ENCODE measurements around the gene CEP70.
"Not testable (repeated sequence)": the region's sequence is repeated elsewhere in the genome, so short reads cannot be mapped to it uniquely, and the experiment has no call there.

The CEP70 gene

GRCh38 chr3:138498991-138499390 lies 95.1 kb downstream of the CEP70 start:
- DNase-seq, result no peak

DNA sequence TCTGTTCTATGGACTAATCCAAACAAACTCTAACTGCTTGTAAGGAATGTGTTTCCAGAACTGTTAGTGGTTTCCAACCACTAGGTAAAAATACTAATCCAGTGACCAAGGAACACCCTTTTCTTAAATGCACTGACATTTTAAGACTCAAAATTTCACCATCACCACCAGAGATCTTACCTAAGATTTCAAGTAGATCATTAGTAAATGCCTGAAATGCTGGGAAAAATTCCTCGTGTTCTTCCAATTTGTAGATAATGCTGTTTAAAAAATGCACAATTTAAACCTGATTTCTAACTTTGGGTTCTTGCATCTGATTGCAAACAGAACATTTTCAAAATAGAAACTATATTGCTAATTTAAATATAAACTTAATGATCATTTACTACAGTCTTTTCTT lies 96.2 kb downstream of the CEP70 start:
- no peak for DNase-seq

DNA sequence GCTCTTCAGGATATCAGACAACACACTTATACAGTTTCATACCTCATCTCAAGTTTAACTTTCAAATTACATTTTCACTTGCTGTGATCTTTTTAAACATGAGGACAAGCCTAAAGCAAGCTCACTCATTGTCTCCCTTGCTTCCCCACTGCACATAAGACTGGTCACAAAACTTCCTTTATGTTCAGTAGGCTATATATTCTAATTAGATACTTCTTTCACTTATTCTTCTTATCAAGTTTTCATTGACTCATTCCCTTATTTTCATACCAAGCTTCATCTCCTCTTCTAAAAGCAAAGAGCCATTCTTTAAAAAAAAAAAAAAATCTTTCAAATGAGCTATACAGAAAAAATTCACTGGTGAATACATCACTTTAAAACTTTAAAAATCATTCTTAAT lies 97.0 kb downstream of the CEP70 start:
- DNase-seq, result no peak

GRCh38 chr3:138496436-138496835 lies 97.6 kb downstream of the CEP70 start:
- no peak for DNase-seq

- not testable (repeated sequence) for DNase-seq
Observed at GRCh38 chr3:138495638-138496037, 98.4 kb downstream of the CEP70 start.

DNA sequence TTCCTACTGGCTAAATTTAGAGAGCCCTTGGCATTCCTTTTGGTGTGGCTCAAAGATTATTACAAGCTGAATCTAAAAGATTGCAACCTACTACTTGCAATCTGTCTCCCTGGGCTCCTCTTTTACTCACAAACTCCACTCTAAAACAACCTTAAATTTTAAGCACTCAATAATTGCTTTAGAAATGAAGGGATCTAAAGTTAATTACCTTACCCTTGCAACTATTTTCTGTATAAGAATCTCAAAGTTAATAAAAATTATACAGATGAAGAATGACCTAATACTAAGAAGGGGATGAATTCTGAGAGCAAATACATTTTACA lies 99.5 kb downstream of the CEP70 start:
- no peak for DNase-seq

- no peak for DNase-seq
Observed at GRCh38 chr3:138493804-138494606, 100.1 kb downstream of the CEP70 start.

DNA sequence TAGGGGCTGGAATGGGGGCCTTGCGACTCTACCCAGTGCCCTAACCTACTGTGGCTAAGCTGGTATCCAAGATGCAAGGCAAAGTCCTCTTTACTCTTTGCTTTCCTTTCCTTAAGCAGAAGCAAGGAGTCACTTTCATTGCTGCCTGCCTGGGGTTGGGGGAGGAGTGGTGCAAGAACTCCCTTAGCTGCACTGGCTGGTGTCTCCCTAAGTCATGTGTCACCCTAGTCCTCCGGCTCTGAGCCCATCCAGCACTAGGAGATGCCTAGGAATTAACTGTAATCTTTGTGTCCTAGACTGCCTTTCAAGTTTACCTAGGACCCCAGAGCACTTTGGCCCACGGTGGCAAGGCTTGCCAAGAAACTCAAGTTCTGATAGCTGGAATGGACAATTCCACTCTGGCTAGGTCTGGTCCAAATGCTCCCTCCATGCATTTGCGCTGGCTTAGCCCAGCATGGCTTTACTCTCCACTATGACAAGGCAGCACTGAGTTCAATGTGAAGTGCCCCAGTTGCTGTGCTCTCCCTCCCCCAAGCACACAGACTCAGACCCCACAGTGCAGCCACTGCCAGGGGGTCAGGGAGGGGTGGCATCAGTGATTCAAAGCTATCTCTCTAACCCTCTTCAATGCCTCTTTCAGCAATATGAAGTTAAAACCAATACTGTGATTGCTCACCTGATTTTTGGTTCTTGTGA lies 100.9 kb downstream of the CEP70 start:
- DNase-seq, result no peak

DNA sequence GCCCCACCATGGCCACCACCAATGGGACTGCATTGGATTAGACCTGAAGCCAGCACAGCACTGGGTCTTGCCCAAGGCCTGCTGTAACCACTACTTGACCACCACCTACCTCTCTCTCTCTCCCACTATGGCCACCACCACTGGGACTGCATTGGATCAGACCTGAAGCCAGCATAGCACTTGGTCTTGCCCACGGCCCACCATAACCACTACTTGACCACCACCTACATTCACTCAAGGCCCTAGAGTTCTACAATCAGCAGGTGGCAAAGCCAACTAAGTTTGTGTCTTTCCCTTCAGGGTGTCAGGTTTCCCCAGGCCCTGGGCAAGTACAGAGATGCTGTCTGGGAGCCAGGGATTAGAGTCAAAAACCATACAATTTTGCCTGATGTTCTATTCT lies 102.1 kb downstream of the CEP70 start:
- no peak for DNase-seq

GRCh38 chr3:138486580-138486979 lies 107.5 kb downstream of the CEP70 start:
- DNase-seq, result not testable (repeated sequence)

- DNase-seq, result not testable (repeated sequence)
Observed at GRCh38 chr3:138484672-138485071, 109.4 kb downstream of the CEP70 start.

GRCh38 chr3:138479438-138479863 lies 114.6 kb downstream of the CEP70 start:
- no peak for DNase-seq

- DNase-seq, result no peak
Observed at GRCh38 chr3:138477801-138478200, 116.3 kb downstream of the CEP70 start.

- DNase-seq, result no peak
Observed at GRCh38 chr3:138477120-138477519, 116.9 kb downstream of the CEP70 start.

GRCh38 chr3:138476526-138476925 lies 117.5 kb downstream of the CEP70 start:
- no peak for DNase-seq

- no peak for DNase-seq
Observed at GRCh38 chr3:138474163-138474562, 119.9 kb downstream of the CEP70 start.

GRCh38 chr3:138473391-138473790 lies 120.7 kb downstream of the CEP70 start:
- no peak for DNase-seq

- DNase-seq, result no peak
Observed at GRCh38 chr3:138472141-138472825, 121.8 kb downstream of the CEP70 start.

DNA sequence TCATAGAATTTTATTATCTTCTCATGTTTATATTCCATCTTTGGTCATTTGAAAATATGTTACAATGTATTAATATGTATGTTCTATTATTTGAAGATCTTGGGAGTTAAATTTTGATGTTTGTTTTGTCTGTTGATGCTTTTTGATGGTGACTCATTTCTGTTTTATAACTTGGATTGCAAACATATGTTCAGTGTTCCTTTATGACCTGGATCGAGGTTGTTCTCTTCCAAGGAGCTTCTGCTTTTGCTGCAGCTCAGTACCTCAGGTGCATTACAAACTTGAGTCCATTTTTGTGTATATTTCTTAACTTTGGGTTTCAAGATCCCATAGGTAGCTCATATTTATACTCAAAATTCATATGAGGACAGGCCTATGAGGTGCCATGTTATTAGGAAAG lies 122.6 kb downstream of the CEP70 start:
- no peak for DNase-seq

GRCh38 chr3:138470687-138471086 lies 123.4 kb downstream of the CEP70 start:
- DNase-seq, result no peak

DNA sequence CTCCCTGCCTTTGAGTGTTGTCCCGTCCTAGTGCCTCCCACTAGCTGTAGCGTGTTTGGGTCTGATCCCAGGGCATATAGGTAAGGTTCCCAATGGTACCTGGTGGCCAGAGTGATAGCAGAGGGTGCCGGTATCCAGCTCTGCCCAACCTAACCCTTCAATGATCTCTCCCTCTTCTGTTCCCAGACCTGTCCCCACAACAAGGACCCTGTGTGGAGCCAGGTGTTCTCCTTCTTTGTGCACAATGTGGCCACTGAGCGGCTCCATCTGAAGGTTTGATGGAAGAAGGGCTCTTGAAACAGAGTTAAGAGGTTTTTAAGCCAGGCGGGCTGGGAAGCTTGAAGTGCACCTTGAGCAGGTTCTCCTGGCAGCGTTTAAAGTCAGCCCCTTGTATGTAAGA lies 124.2 kb downstream of the CEP70 start:
- no peak for DNase-seq

GRCh38 chr3:138468886-138469285 lies 125.2 kb downstream of the CEP70 start:
- DNase-seq, result no peak

DNA sequence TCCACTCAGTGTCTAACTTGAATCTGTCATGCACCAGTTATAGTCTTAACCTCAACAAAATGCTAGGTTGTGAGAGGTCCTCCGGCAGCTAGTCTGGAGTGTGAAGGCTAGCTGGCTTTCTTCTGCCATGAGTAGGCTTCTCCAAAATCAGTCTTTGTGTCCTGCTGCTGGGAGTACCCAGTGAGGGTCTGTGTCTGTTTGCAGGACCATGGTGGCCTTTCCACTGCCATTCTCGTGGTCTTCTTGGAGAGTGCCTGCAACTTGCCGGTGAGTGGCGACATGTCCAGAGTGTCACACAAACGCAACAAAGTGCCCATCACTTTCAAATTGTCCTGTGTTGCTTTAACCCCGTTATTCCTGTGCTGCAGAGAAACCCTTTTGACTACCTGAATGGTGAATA lies 125.6 kb downstream of the CEP70 start:
- DNase-seq, result no peak

DNA sequence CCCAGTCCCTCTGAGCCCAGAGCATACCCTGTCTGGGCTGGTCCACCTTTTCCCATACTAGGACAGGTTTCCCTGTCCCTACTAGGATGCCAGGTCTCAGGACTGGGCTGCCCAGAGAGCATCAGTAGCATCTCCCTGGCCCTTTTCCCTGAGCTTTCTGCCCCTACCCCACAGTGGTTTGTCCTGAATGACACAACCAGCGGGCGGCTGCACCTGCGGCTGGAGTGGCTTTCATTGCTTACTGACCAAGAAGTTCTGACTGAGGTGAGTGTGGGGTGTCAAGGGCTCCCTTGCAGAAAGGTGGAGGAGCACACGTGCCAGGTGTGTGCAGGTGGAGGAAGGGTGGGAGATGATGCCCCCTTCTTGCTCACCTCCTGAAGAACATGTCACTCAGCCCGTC lies 126.1 kb downstream of the CEP70 start:
- no peak for DNase-seq

All from activated T-cell treated with anti-CD3 and anti-CD28 coated beads, Interleukin-2, amount 50 U/mL, for 1 hour (primary cell).